Measurements from ENCODE around the gene STAG3. TPM values are rescaled to one million over a fixed set of nuclear protein-coding genes. Genes with fewer than 3 reads are reported as not detected.
"Not testable (repeated sequence)": the region's sequence is repeated elsewhere in the genome, so short reads cannot be mapped to it uniquely, and the experiment has no call there.

Gene STAG3
- total and polyA plus RNA-seq, 2 donors from 2014 or later = 3.4 to 3.7 TPM

DNA sequence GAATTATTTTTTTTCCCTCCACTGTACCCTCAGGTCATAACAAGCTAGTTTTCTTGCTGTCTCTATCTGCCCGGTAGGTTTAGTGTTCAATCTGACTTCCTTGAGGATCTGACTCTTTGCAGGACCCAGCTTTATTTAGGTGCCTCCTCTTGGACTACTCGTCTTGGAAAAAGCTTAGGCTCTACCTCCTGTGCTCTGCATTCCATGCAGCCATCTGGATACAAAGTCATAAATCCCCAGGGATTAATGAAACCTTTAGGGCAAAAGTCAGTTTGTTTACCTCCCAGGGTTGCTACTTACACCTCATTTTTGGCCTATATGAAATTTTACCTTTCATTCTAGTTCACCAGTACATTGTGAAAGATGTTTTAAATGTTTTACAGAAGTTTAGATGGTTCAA, 8.0 kb downstream of the STAG3 start:
- no peak for FAIRE-seq
- TF ChIP-seq, protein P1, sequence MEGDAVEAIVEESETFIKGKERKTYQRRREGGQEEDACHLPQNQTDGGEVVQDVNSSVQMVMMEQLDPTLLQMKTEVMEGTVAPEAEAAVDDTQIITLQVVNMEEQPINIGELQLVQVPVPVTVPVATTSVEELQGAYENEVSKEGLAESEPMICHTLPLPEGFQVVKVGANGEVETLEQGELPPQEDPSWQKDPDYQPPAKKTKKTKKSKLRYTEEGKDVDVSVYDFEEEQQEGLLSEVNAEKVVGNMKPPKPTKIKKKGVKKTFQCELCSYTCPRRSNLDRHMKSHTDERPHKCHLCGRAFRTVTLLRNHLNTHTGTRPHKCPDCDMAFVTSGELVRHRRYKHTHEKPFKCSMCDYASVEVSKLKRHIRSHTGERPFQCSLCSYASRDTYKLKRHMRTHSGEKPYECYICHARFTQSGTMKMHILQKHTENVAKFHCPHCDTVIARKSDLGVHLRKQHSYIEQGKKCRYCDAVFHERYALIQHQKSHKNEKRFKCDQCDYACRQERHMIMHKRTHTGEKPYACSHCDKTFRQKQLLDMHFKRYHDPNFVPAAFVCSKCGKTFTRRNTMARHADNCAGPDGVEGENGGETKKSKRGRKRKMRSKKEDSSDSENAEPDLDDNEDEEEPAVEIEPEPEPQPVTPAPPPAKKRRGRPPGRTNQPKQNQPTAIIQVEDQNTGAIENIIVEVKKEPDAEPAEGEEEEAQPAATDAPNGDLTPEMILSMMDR (IDR thresholded peaks at IDR 0.05; ENCODE audit: borderline replicate concordance, extremely low read depth, insufficient read depth) = no peak
- no peak overlapping the region for H3K27ac ChIP-seq (ENCODE audit: low read depth in 2 of 2, low read length in 2 of 2)
- intact Hi-C loops (cut with DNase I) = no loop called here
- H3K36me3 ChIP-seq (ENCODE audit: control insufficient read depth in 2 of 3, insufficient read depth in 3 of 3, low read length in 3 of 3) = no peaks in the 10 kb centered on the region
- H3K4me1 ChIP-seq (ENCODE audit: control insufficient read depth in 2 of 3, insufficient read depth in 2 of 3, low read depth in 1 of 3, low read length in 3 of 3) = no peaks in the 10 kb centered on the region
- DNase-seq = no peak
- H3K9me3 ChIP-seq (ENCODE audit: control insufficient read depth in 2 of 3, insufficient read depth in 1 of 3, low read length in 3 of 3) = no peaks in the 10 kb centered on the region
- H3K4me3 ChIP-seq (ENCODE audit: low read length in 3 of 3) = no peak overlapping the region
- H3K9ac ChIP-seq (ENCODE audit: low read length in 3 of 3) = no peak overlapping the region
- no peaks in the 10 kb centered on the region for H3K27me3 ChIP-seq (ENCODE audit: control insufficient read depth, insufficient read depth, low read length)

DNA sequence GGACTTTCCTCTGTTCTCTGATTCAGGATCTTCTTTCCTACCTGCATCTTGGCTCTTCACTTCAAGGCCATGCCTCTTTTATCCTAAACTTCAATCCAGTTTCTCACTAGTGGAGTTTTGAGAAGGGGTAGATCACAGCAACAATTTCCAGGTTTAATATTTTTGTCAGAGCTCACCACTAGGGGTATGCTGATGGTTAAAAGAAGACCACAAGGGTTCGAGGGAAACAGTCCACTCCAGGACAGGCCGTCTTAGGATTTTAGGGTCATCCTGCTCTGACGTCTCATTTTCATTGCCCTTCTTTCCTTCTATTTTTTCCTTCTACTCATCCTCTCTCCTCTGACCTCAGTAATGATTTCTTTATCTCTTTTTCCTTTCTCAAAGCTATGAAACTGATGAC, 11.3 kb downstream of the STAG3 start:
- H3K27me3 ChIP-seq (ENCODE audit: control insufficient read depth, insufficient read depth, low read length) = no peaks in the 10 kb centered on the region
- no peaks in the 10 kb centered on the region for H3K4me1 ChIP-seq (ENCODE audit: control insufficient read depth in 2 of 3, insufficient read depth in 2 of 3, low read depth in 1 of 3, low read length in 3 of 3)
- no peak overlapping the region for H3K4me3 ChIP-seq (ENCODE audit: low read length in 3 of 3)
- TF ChIP-seq, protein P1 (IDR thresholded peaks at IDR 0.05; ENCODE audit: borderline replicate concordance, extremely low read depth, insufficient read depth) = no peak
- intact Hi-C loops (cut with DNase I) = no loop called here
- FAIRE-seq (no peak), DNase-seq (no peak)
- no peak overlapping the region for H3K27ac ChIP-seq (ENCODE audit: low read depth in 2 of 2, low read length in 2 of 2)
- H3K36me3 ChIP-seq (ENCODE audit: control insufficient read depth in 2 of 3, insufficient read depth in 3 of 3, low read length in 3 of 3) = no peaks in the 10 kb centered on the region
- no peaks in the 10 kb centered on the region for H3K9me3 ChIP-seq (ENCODE audit: control insufficient read depth in 2 of 3, insufficient read depth in 1 of 3, low read length in 3 of 3)
- no peak overlapping the region for H3K9ac ChIP-seq (ENCODE audit: low read length in 3 of 3)

DNA sequence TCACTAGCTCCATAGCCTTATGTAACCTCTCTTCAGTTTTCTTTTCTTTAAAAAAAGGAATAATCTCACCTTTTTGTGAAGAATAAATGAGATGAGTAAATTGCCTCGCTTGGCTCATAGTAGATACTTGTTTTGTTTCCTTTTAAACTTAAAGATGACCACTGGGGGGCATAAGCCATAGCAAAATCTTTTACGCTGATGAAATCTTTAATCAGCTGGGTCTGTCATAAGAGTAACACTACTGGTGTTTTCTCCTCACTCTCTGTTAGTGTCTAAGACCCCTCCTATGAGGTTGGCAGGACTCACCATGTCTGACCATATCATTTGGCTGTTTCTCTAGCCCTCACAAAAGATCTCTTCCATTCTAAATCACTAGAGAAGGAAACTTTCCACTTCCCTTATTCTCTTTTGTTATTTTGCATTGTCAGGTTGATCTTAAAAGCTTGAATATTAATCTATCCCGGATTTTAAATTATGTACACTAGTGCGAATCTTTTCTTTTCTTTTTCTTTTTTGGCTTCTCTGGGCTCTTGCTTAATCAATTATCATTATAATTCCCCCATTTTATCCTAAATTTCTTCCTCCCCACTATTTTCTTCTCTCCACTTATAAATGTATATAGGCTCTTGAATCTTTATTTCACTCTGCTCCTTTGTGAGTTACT, 12.5 kb downstream of the STAG3 start:
- no peaks in the 10 kb centered on the region for H3K27me3 ChIP-seq (ENCODE audit: control insufficient read depth, insufficient read depth, low read length)
- intact Hi-C loops (cut with DNase I) = no loop called here
- TF ChIP-seq, protein P1 (IDR thresholded peaks at IDR 0.05; ENCODE audit: borderline replicate concordance, extremely low read depth, insufficient read depth) = peak; percentile 18
- H3K4me3 ChIP-seq (ENCODE audit: low read length in 3 of 3) = no peak overlapping the region
- H3K36me3 ChIP-seq (ENCODE audit: control insufficient read depth in 2 of 3, insufficient read depth in 3 of 3, low read length in 3 of 3) = no peaks in the 10 kb centered on the region
- H3K9ac ChIP-seq (ENCODE audit: low read length in 3 of 3) = no peak overlapping the region
- peak in 1 of 5 donors; percentile 52 for DNase-seq
- H3K9me3 ChIP-seq (ENCODE audit: control insufficient read depth in 2 of 3, insufficient read depth in 1 of 3, low read length in 3 of 3) = no peaks in the 10 kb centered on the region
- H3K27ac ChIP-seq (ENCODE audit: low read depth in 2 of 2, low read length in 2 of 2) = no peak overlapping the region
- no peak for FAIRE-seq
- H3K4me1 ChIP-seq (ENCODE audit: control insufficient read depth in 2 of 3, insufficient read depth in 2 of 3, low read depth in 1 of 3, low read length in 3 of 3) = no peaks in the 10 kb centered on the region

DNA sequence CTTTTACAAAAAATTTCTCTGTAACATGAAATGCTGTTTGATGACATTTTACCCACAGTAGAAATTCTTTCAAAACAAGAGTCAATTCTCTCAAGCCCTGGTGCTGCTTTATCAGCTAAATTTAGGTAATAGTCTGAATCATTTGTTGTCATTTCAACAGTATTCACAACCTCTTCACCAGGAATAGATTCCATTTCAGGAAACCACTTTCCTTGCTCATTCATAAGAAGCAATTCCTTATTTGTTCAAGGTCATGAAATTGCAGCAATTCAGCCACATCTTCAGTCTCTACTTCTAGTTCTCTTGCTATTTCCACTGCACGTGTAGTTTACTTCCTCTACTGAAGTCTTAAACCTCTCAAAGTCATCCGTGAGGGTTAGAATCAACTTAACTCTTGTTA, 14.1 kb downstream of the STAG3 start:
- Histone ChIP-seq H3K27ac (ENCODE audit: low read depth in 2 of 2, low read length in 2 of 2) (no peak overlapping the region), H3K4me1 (ENCODE audit: control insufficient read depth in 2 of 3, insufficient read depth in 2 of 3, low read depth in 1 of 3, low read length in 3 of 3) (no peaks in the 10 kb centered on the region), H3K4me3 (ENCODE audit: low read length in 3 of 3) (no peak overlapping the region), H3K9me3 (ENCODE audit: control insufficient read depth in 2 of 3, insufficient read depth in 1 of 3, low read length in 3 of 3) (no peaks in the 10 kb centered on the region), H3K9ac (ENCODE audit: low read length in 3 of 3) (no peak overlapping the region), H3K36me3 (ENCODE audit: control insufficient read depth in 2 of 3, insufficient read depth in 3 of 3, low read length in 3 of 3) (no peaks in the 10 kb centered on the region), H3K27me3 (ENCODE audit: control insufficient read depth, insufficient read depth, low read length) (no peaks in the 10 kb centered on the region)
- intact Hi-C loops (cut with DNase I) = no loop called here
- TF ChIP-seq, protein P1 (IDR thresholded peaks at IDR 0.05; ENCODE audit: borderline replicate concordance, extremely low read depth, insufficient read depth) = no peak
- no peak for DNase-seq
- FAIRE-seq = no peak

DNA sequence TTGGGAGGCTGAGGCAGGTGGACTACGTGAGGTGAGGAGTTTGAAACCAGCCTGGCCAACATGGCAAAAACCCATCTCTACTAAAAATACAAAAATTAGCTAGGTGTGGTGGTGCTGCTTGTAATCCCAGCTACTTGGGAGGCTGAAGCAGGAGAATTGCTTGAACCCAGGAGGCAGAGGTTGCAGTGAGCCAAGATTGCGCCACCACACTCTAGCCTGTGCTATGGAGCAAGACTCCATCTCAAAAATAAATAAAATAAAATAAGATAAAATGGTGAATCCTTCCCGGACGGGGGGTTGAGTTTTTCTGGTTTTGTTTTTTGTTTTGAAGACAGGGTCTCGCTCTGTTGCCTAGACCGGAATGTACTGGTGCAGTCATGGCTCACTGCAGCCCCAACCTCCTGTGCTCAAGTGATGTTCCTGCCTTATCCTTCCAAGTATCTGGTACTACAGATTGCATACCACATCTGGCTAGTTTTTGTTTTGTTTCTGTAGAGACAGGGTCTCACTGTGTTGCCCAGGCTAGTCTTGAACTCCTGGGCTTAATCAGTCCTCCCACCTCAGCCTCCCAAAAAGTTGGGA, 14.7 kb downstream of the STAG3 start:
- intact Hi-C loops (cut with DNase I); FAIRE-seq; DNase-seq: not testable (repeated sequence)

More for the DNA sequence above, 14.7 kb downstream of the STAG3 start:
- not testable (repeated sequence) for H3K4me1 ChIP-seq (ENCODE audit: control insufficient read depth in 2 of 3, insufficient read depth in 2 of 3, low read depth in 1 of 3, low read length in 3 of 3); H3K36me3 ChIP-seq (ENCODE audit: control insufficient read depth in 2 of 3, insufficient read depth in 3 of 3, low read length in 3 of 3); H3K4me3 ChIP-seq (ENCODE audit: low read length in 3 of 3); H3K27me3 ChIP-seq (ENCODE audit: control insufficient read depth, insufficient read depth, low read length); H3K9ac ChIP-seq (ENCODE audit: low read length in 3 of 3); H3K27ac ChIP-seq (ENCODE audit: low read depth in 2 of 2, low read length in 2 of 2); H3K9me3 ChIP-seq (ENCODE audit: control insufficient read depth in 2 of 3, insufficient read depth in 1 of 3, low read length in 3 of 3)

All from kidney (tissue), 14 donors.